GM18505 (cell line): ENCODE data around the gene GPC1.

Source experiments
- ATAC-seq: cut with Tn5 transposase; IDR thresholded peaks from one replicate; pipeline ENCODE4 v1.9.1; 2021; ENCODE audit not compliant: unreplicated experiment
- POLR2A ChIP-seq: IDR thresholded peaks from 4 replicates; pipeline ENCODE4 v1.6.1; 2011; ENCODE audit warnings: borderline replicate concordance; ENCODE audit not compliant: insufficient read depth, insufficient read length; ENCODE audit errors: extremely low read depth

Gene GPC1

DNA sequence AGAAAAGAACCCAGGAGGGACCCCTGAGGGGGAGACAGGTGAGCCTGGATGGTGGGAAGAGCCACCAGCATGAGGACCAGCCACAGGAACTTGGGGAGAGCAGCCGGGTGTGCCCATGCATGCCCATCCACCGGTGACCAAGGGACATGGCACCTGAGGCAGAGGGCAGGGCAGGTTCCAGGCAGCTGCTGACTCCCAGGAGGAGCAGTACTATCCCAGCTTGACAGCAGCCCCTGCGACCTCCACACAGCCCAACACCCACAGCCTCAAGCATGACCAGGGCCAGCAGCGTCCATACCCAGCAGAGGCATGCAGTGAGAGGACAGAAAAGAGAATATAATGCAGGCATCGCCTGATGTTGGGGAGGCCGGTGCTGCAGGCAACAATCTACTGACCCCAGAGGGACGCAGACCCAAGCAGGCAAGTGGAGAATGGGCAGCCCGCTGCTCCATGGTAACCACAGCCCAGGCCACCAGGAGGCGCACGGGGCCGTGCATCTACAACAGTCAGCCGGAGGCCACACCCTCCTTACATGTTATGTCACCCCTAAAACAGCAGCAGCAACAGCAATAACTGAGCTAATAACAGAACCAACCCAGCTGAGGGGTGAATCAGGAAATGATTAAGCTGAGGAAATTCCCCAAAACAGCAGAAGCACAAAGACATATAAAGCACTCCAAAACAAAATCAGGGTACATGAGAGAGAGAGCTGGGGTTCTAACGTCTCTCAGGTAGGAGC, 78.3 kb downstream of the GPC1 start:
- TF ChIP-seq POLR2A, result no peak
- ATAC-seq, result peak; percentile 84

DNA sequence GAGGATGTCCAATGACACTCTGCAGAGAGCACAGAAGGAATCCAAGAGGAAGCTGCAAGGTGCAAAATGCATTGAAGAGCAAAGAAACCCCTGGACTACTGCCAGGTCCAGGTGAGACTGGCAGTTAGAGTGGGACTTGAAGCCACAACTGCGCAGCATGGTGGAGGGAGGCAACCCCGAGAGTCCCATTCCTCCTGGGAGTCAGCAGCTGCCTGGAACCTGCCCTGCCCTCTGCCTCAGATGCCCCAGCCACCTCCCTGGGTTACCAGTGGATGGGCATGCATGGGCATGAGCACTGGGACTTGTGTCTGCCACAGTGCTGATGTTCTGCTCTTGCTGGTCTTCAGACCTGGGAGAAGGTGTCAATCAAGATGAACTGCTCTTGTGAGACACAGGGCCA, 79.2 kb downstream of the GPC1 start:
- no peak for ATAC-seq
- no peak for TF ChIP-seq POLR2A

DNA sequence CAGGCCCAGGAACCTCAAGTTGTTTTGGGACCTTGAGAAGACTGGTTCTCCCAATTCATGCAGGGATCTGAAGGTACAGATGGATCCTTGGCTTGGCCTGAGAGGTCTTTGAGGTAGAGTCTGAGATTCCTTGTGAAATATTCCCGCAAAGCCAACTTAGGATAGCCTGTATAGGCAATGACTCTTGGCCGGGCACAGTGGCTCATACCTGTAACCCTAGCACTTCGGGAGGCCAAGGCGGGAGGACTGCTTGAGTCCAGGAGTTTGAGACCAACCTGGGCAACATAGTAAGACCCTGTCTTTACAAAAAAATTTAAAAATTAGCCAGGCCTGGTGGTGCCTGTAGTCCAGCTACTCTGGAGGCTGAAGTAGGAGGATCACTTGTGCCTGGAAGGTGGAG, 81.9 kb downstream of the GPC1 start:
- ATAC-seq, result no peak

More for the DNA sequence above, 81.9 kb downstream of the GPC1 start:
- no peak for TF ChIP-seq POLR2A
